Measurements from ENCODE around the gene CHRNA5.

GRCh38 chr15:78618490-78618934 is 53.2 kb downstream of the CHRNA5 start:
- TF ChIP-seq CTCF (IDR thresholded peaks at IDR 0.05; ENCODE audit: insufficient read depth, low read length): peak; percentile 47
- no peak for TF ChIP-seq GABPA (IDR thresholded peaks at IDR 0.05; ENCODE audit: low read depth)
- no peak for TF ChIP-seq POLR2AphosphoS5 (IDR thresholded peaks at IDR 0.05; ENCODE audit: low read depth)

All from HL-60 (cell line).